Stimulated activated CD8-positive, alpha-beta memory T cell treated with anti-CD3 and anti-CD28 coated beads, Interleukin-7, amount 100 ng/mL, for 1 hour (primary cell): ENCODE results near the gene PKD2.
"Not testable (repeated sequence)": the region's sequence is repeated elsewhere in the genome, so short reads cannot be mapped to it uniquely, and the experiment has no call there.

ENCODE experiments used
- DNase-seq, 2 donors: peaks; one replicate each; pipeline ENCODE4 v3.0.0-alpha.2; 2020; ENCODE audit warnings: low read depth in 2 of 2

PKD2 gene

GRCh38 chr4:88115587-88115986, 108.2 kb downstream of the PKD2 start:
- DNase-seq = no peak

- no peak for DNase-seq
These were observed 112.5 kb downstream of the PKD2 start for GRCh38 chr4:88119943-88120342.

- DNase-seq = not testable (repeated sequence)
These were observed 114.8 kb downstream of the PKD2 start for GRCh38 chr4:88122260-88122659.
